NCI-H1694 treated with DMSO at 0.1 percent for 48 hours (cell line): ENCODE data around the gene TMED9.

Experiments
- DNase-seq: peaks from one replicate; lab custom pipeline; 2025; lab: John Stamatoyannopoulos, UW

TMED9 gene

DNA sequence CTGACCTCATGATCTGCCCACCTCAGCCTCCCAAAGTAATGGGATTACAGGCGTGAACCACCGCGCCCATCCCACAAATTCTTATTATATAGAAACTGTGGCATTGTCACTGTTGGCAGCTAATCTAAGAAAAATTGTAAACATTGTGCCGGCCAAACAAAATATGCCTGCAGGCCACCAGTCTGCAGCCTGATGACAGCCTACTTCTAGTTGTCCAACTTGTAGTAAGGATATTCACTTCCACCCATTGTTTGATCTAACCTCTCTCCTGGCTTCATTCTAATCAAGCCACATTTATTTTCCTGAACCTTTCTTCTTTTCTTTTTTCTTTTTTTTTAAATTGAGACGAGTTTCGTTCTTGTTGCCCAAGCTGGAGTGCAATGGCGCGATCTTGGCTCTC, 13.7 kb upstream of the TMED9 start:
- no peak for DNase-seq

DNA sequence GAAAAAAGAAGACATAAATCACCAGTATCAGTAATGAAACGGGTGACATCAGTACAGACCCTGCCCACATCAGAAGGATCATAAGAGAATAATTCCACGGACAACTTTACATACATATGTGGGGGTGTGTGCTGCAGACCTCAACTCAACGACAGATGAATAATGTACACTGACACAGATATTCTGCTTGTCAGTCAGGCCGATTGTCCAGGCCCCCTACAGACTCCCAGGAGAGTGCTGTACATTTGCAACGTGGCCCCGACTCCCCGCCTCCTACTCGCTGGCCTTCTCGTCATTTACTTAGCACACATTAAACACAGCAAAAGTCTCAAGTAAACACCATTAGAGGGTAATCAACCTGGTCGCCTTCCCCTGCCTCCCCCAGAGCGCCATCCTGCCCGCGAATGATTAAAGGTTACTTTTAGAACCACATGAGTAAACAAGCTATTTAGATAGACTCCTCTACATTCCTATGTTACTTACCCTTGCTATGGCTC, 3.5 kb upstream of the TMED9 start:
- DNase-seq = no peak

DNA sequence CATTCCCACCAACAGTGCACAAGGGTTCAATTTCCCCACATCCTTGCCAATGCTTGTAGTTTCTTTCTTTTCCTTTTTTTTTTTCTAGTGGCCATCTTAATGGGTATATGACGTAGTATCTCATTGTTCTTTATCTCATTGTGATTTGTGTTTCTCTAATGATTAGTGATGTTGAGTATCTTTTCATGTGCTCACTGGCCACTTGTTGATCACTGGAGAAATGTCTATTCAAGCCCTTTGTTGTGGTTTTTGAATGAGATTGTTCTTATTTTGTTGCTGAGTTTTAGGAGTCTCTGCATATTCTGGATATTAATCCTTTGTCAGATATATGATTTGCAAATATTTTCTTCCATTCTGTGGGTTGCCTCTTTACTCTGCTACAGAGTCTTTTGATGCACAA, 1.6 kb upstream of the TMED9 start:
- DNase-seq = no peak

DNA sequence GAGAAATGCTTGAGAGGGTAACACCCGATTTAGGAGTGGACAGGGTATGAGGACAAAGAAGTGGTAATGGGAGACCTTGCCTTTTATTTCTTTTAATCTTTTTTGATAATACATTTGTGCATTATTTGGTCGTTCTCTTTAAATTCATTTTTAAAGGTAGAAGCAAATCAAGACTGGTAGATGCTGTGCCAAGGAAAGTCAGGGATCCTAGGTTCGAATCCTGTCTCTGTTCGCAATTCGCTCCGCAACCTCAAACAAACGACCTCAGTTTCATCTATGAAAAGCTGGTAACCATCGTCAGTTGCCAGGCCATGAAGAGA, 353 bp upstream of the TMED9 start:
- no peak for DNase-seq

DNA sequence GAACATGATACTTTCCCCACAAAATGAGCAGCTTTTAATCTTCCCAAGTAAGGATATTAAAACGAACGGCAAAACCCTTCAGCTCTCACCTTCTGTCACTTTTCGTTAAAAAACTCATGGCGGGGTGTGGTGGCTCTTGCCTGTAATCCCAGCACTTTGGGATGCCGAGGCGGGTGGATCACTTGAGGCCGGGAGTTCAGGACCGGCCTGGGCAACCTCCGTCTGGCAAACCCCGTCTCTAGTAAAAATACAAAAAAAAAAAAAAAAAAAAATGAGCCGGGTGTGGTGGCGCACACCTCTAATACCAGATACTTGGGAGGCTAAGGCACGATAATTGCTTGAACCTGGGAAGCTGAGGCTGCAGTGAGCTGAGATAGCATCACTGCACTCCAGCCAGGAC, 902 bp downstream of the TMED9 start:
- no peak for DNase-seq

DNA sequence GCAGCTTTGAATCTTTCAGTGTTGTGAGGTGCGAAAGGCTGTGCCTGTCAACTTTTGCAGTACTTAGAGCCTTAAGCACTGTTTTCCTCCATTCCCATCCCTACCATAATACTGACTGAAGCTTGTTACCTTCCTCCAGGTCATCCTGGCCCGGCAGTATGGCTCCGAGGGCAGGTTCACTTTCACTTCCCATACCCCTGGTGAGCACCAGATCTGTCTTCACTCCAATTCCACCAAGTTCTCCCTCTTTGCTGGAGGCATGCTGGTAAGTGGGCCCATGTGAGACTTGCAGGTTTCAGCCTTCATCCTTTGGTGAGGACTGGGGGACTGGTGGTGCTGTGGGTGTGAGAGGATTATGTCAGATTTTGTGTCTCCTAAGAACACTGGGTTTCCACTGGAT, 1.5 kb downstream of the TMED9 start:
- no peak for DNase-seq

DNA sequence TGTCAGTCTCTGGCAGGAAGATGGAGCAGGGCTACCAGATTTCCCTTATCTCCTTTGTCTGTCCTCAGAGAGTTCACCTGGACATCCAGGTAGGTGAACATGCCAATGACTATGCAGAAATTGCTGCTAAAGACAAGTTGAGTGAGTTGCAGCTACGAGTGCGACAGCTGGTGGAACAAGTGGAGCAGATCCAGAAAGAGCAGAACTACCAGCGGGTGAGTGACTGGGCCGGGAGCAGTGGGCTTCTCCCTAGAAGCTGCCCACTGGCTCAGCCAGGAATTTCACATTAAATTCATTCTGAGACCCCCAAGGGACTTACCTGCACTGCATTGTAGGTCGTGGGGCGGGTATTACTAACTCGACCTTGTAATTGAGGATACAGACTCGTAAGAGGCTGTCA, 2.1 kb downstream of the TMED9 start:
- DNase-seq = no peak

DNA sequence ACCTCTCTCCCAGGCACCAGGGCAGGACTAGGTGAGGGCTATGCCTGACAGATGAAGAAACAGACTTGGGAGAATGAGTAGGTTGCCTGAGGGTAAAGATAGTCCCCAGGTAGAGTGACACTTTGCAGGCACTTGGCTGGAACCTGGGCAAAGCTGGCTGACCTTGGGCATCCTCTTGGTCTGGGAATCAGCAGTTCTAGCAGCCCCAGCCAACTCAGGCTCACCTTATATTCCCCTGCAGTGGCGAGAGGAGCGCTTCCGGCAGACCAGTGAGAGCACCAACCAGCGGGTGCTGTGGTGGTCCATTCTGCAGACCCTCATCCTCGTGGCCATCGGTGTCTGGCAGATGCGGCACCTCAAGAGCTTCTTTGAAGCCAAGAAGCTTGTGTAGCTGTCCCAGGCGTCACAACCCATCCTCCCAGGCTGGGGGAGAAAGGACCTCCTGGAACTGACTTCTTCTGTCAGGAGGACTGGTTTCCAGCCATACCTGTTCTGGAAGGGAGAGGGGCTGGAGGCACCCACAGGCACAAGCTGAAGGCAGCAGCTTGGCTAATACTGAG, 3.1 kb downstream of the TMED9 start:
- DNase-seq = no peak

DNA sequence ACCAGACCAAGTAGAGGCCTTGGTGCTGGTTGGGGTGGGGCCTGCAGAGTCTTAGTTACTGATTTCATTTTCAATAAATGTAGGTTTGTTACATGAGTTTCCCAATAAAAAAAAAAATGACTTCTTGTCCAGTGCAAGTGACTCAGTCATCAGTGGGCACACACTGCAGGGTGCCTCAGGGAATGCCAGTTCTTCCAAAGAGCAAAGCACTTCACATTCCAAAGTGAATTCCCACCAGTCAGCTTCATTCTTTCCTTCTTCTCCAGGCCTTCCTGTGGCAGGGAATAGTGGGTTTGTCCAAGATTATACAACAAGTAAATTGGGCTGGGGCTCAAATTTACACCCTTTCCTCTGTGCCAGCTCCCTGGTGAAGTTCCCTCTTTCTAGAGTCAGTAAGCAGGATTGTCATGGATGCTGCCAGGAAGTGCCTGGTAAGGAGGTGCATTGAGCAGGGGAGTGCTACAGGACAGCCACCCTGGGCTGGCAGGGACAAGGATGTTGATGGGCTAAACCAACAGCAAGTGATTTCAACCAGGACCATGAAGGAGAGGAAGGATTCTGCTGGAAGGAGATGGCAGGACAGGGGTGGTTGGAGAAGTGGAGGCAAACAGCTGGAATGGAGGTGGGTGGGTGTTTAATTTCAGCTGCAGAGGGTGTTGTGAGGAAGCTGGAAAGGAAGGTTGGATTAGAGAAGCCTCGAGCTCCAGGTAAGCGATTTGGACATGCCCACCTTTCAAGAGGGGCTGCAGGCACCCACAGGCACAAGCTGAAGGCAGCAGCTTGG, 4.2 kb downstream of the TMED9 start:
- DNase-seq = no peak

DNA sequence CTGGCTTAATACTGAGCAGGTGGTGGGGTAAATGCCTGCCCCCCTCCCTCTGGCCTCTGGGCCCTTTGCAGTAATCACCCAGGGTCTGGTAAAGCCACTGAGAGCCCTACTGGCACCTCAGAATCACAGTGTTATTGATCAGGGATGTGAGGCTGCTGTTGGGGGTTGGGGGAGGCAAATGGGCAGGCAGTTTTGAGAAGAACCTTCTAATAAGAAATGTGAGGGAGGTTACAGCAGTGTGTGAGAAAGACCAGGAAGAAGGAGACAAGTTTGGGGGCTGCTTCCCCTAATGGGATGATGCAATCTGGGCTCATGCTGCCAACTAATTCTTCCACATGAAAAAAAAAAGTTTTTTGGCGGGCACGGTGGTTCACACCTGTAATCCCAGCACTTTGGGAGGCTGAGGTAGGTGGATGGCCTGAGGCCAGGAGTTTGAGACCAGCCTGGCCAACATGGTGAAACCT, 4.8 kb downstream of the TMED9 start:
- no peak for DNase-seq

DNA sequence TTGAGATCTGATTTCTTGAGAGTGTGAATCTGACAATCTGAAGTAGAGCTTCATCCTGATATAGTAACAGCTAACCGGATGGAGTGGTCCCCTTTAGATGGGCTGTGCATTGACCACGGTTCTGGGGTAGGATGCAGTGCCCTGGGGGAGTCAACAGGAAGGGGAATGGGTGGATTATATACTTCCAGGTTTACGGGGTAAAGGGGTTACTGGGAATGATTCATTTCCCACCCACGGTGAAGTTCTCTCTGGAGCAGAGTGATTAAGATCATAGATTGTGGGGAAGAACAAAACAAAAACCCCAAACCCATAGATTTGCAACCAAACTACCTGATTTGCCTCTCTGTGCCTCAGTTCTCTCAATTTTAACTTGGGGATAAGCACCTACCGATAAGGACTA, 6.5 kb downstream of the TMED9 start:
- DNase-seq = no peak

DNA sequence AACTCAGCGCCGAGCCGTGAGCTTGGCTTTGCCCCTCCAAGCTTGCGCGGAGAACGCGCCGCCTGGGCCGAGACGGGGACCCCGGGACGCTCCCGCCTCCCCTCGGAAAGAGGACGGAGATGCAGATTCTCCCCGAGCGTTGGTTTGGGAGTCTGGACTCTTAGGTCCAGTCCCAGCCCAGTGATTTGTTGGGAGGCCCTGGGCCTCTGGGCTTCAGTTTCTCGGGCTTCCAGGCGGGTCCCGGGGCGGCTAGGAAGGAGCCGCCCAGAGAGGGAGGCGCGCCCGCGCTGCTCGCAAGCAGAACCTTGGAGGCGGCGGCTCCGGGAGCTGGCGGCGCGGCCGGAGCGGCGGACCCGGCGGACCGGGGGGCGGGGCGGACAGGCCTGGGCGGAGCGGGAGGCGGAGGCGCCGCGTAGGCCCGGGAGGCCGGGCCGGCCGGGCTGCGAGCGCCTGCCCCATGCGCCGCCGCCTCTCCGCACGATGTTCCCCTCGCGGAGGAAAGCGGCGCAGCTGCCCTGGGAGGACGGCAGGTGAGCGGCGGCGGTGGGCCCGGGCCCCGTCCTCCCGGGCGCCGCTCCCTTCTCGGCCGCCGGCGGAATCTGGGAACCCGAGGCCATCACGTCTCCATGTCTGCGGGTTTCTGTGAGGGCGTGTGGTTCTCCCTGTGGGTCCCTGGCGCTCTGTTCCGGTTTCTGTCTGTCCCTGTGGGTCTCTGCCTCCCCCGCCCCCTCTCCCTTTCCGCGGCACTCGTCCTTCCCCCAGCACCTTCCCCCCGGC, 7.9 kb downstream of the TMED9 start, which contains the start of gene B4GALT7:
Gene B4GALT7, plus strand, starts transcription at position 402 of the 777 bp plus-strand sequence. Its CDS starts 79 bp downstream, at position 481.
- peak; percentile 28 for DNase-seq

DNA sequence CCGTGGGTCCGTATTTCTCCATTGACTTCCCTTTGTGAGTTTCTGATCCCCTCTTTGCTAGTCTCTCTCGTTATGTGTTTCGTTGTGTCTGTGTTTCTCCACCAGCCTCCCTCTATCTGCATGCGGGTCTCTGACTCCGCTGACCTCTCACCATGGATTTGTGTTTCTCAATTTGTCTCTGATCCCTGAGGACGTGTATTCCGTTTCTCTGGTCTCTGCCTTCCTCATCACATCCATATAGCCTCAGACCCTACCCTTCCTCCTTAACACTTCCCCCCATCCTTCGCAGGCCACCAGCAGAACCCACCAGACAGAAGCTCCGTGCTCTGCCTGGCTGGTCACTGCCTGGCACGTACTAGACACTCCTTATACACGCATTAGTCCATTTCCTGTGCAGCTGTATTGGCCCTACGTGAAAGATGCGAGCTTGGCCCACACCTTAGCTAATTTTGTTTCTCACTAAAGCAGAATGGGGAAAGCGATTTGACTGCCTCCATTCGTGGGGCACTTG, 8.6 kb downstream of the TMED9 start:
- no peak for DNase-seq

DNA sequence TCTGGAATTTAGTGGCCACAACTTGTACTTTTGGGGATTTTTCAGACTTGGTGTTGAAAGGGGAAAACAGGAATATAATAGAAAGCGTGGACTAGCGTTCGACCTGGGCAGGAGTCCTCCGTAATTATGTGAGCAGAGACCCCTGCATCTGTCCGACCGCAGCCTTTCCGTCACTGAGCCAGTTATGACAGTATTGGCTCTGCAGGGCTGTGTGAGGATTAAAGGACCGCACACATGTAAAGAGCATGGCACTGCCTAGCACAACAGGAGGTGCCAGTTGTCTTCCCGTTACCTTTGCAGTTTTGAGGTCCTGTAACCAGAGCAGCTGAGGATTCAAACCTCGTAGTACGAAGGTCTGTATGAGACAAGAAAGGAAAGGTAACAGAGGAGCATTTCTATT, 9.1 kb downstream of the TMED9 start:
- no peak for DNase-seq

DNA sequence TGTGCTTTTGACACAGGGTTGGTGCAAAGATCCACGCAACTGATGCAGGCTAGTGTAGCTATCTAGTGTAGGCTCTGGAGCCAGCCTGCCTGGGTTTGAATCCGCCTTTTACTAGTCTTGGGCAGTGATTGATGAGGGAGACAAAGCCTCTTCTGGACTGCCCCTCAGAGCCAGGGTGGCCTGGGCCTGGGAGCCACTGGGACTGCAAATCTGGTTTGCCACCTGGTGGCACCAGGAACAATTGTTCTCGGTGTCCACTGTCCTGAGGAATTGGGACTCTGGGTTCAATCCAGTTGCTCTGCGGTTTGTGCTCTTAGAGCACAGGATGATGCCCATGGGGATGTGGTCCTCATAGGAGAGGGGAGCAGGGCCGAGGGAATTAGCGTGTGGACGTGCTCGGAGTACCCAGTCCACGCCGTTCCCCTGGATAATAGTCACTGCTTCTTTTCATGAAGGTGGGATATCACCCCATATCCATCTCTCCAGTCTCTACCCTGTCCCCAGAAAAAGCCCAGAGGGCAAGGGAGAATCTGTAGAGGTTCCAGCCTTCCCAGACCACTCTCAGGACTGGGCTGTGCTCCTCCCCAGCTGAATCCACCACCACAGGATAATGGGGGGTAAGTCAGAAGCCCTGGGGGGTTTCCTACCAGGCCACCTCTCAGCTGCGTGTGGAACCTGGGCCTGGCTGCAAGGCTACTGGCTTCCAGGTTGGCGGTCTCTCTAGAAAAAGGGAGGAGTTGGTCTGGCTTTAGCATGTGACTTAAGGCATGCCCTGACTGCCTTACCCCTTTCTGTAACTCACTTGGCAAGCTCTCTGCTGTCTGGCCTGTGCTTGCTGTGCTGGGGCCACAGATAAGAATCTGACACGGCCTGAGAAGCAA, 9.8 kb downstream of the TMED9 start:
- no peak for DNase-seq

DNA sequence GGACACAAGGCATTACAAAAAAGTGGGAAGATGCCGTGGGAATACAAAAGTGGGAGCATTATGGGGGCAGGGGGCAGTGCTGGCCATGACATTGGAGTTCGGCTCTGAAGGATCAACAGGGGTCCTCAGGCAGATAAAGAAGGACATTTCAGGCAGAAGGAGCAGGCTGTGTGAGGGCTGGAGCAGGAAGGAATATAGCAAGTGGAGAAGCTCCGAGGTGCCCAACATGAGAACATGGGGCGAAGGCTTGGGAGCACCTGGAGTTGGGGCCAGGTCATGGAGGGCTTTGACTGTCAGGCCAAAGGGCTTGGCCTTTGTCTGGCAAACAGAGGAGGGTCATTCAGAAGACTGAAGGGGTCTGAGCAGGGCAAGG, 10.4 kb downstream of the TMED9 start:
- no peak for DNase-seq

DNA sequence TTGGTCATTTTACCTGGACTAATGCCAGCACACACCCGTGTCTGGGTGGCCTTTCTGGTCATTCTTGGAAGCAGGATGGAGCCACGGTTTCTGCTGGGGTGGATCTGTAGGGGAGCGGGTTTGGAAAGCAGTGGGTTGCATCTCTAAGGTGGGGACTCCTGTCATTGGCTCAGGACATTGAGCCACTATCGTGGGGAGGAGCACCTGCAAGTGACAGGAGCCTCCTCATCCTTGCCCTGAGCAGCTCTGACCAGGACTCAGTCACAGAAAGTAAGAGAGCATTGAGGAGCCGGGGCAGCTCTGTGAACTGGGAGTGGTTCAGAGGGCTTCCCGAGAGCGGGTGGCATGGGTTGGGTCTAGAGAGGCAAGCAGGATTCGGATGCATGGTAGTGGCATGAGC, 11.6 kb downstream of the TMED9 start:
- no peak for DNase-seq

DNA sequence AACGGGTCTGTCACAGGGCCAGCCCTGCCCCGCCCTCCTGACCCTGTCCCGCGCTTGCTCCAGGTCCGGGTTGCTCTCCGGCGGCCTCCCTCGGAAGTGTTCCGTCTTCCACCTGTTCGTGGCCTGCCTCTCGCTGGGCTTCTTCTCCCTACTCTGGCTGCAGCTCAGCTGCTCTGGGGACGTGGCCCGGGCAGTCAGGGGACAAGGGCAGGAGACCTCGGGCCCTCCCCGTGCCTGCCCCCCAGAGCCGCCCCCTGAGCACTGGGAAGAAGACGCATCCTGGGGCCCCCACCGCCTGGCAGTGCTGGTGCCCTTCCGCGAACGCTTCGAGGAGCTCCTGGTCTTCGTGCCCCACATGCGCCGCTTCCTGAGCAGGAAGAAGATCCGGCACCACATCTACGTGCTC, 12.1 kb downstream of the TMED9 start:
- DNase-seq = no peak

DNA sequence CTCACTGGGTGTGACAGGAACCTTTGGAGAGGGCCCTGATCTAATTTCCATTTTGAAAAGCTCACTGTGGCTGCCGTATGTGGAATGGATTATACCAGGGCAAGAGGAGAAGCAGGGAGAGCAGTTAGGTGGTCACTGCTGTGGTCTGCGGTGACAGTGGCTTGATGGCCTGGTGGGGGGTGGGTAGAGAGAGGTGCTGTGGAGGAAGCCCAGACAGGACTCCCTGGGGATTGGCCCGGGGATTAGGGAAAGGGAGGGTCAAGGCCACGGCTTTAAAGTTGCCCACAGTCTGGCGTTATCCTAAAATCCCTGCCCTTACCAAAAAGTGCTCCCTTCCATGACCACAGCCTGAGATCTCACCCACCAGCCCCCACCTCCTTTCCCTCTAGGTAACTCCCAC, 12.7 kb downstream of the TMED9 start:
- DNase-seq = no peak

DNA sequence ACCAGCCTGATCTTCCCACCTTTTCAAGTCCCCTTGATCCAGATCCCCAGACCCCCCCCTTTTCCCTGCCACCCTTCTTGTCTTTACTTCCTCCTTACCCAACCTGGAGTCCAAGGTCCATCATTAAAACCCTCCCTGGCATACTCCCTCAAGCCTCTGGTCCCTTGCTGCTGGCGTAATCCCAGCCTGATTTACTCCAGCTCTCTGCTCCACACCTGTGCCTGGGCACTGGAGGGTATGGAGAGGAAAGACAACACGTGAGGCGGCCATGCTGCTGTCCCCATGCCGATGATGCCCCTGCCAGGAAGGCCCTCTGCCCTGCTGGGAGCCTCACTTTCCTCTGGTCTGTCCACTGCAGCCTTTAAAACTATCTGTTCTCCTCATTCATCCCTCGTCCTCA, 13.1 kb downstream of the TMED9 start:
- no peak for DNase-seq

DNA sequence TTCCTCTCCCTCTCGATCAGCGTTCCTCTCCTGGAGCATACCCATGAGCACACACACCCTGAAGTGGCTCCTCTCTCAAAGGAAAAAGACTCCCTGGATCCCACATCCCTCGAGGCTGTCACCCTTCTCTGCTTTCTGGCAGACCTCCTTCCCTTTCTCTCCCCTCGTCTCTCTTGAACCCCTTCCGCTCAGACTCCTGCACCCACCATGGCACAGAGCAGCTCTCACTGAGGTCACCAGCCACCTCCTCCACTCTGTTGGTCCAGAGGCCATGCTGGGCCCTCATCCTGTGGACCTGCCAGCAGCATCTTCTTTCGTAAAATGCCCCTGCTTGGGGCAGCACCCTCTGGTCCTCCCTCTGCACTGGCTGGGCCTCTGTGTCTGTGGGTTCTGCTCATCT, 13.7 kb downstream of the TMED9 start:
- no peak for DNase-seq
